WERI-Rb-1 (cell line): ENCODE results near the gene NCOA6.

Experiments
- DNase-seq: peaks from one replicate; pipeline ENCODE4 v3.0.0-alpha.2; 2020
- H3K27ac ChIP-seq: fragments of 250-450 bp; sonication (Bioruptor Pico); 2 replicates; pipeline ENCODE4 v1.5.1; 2020; ENCODE audit warnings: mild to moderate bottlenecking, moderate library complexity
- H3K27me3 ChIP-seq: fragments of 250-450 bp; sonication (Bioruptor Pico); 2 replicates; pipeline ENCODE4 v1.5.1; 2021; ENCODE audit warnings: mild to moderate bottlenecking, low read depth, moderate library complexity; ENCODE audit not compliant: insufficient read depth, severe bottlenecking
- H3K36me3 ChIP-seq: fragments of 250-450 bp; sonication (Bioruptor Pico); 2 replicates; pipeline ENCODE4 v1.5.1; 2020; ENCODE audit warnings: mild to moderate bottlenecking, moderate library complexity
- H3K4me3 ChIP-seq: 2 replicates; pipeline ENCODE4 v1.5.1; 2011; ENCODE audit warnings: low read depth, mild to moderate bottlenecking, control low read depth, low read length
- H3K9me3 ChIP-seq: fragments of 250-450 bp; sonication (Bioruptor Pico); 2 replicates; pipeline ENCODE4 v1.5.1; 2021; ENCODE audit warnings: mild to moderate bottlenecking, moderate library complexity; ENCODE audit not compliant: severe bottlenecking
- CTCF ChIP-seq: IDR thresholded peaks from 2 replicates; pipeline ENCODE4 v1.5.1; 2011; ENCODE audit warnings: low read depth, mild to moderate bottlenecking, control low read depth, inconsistent platforms, low read length

The NCOA6 gene

GRCh38 chr20:34824452-34824805, 1.0 kb downstream of the NCOA6 start:
- H3K36me3 ChIP-seq, result peaks cover 2% of the 10 kb centered on the region
- peak overlapping the region; percentile 84 for H3K27ac ChIP-seq
- peak overlapping the region; percentile 96 for H3K4me3 ChIP-seq

GRCh38 chr20:34824026-34824425, 1.4 kb downstream of the NCOA6 start:
- no peak for TF ChIP-seq CTCF
- no peaks in the 10 kb centered on the region for H3K27me3 ChIP-seq
- H3K36me3 ChIP-seq, result peaks cover 2% of the 10 kb centered on the region
- DNase-seq, result no peak
- no peak overlapping the region for H3K4me3 ChIP-seq
- no peaks in the 10 kb centered on the region for H3K9me3 ChIP-seq
- no peak overlapping the region for H3K27ac ChIP-seq

More at GRCh38 chr20:34824452-34824805, 1.0 kb downstream of the NCOA6 start:
- no peak for TF ChIP-seq CTCF
- H3K27me3 ChIP-seq, result no peaks in the 10 kb centered on the region
- H3K9me3 ChIP-seq, result no peaks in the 10 kb centered on the region
- peak; percentile 86 for DNase-seq

GRCh38 chr20:34820805-34821578, 4.5 kb downstream of the NCOA6 start:
- H3K9me3 ChIP-seq, result no peaks in the 10 kb centered on the region
- TF ChIP-seq CTCF, result no peak
- no peaks in the 10 kb centered on the region for H3K27me3 ChIP-seq
- H3K4me3 ChIP-seq, result no peak overlapping the region
- peaks cover 2% of the 10 kb centered on the region for H3K36me3 ChIP-seq
- DNase-seq, result no peak
- no peak overlapping the region for H3K27ac ChIP-seq

GRCh38 chr20:34817801-34818200, 7.7 kb downstream of the NCOA6 start:
- no peak overlapping the region for H3K27ac ChIP-seq
- no peaks in the 10 kb centered on the region for H3K9me3 ChIP-seq
- no peak for DNase-seq
- H3K36me3 ChIP-seq, result peaks cover 2% of the 10 kb centered on the region
- H3K27me3 ChIP-seq, result no peaks in the 10 kb centered on the region
- TF ChIP-seq CTCF, result no peak
- no peak overlapping the region for H3K4me3 ChIP-seq

GRCh38 chr20:34817072-34817471, 8.4 kb downstream of the NCOA6 start:
- no peaks in the 10 kb centered on the region for H3K27me3 ChIP-seq

More at GRCh38 chr20:34817072-34817471, 8.4 kb downstream of the NCOA6 start:
- H3K4me3 ChIP-seq, result no peak overlapping the region
- no peak for TF ChIP-seq CTCF
- no peaks in the 10 kb centered on the region for H3K9me3 ChIP-seq
- H3K27ac ChIP-seq, result no peak overlapping the region
- no peak for DNase-seq
- peaks cover 2% of the 10 kb centered on the region for H3K36me3 ChIP-seq
